ENCODE results near the gene PIGB. TPM values are rescaled to one million over a fixed set of nuclear protein-coding genes. Genes with fewer than 3 reads are reported as not detected.
"Not testable (repeated sequence)": the region's sequence is repeated elsewhere in the genome, so short reads cannot be mapped to it uniquely, and the experiment has no call there.

The PIGB gene
- total RNA-seq, 1 donor from 2014 or later = 10.9 TPM

DNA sequence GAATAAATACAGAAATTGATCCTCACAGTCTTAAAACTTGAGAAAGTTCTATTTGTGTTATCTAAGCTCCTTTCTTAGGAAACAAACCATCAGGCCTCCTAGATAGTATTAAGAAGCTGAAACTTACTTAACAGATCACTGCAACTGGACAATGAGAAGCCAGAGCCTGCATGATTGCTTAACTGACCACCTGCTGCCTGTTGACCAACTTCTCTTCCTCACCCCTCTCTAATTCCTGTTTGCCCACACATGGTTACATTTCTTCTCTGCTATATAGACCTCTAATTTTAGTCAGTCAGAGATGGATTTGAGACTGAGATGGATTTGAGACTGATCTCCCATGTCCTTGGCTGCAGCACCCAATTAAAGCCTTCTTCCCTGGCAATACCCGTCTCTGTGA is 75.7 kb downstream of the PIGB start:
- TF ChIP-seq, protein P1, sequence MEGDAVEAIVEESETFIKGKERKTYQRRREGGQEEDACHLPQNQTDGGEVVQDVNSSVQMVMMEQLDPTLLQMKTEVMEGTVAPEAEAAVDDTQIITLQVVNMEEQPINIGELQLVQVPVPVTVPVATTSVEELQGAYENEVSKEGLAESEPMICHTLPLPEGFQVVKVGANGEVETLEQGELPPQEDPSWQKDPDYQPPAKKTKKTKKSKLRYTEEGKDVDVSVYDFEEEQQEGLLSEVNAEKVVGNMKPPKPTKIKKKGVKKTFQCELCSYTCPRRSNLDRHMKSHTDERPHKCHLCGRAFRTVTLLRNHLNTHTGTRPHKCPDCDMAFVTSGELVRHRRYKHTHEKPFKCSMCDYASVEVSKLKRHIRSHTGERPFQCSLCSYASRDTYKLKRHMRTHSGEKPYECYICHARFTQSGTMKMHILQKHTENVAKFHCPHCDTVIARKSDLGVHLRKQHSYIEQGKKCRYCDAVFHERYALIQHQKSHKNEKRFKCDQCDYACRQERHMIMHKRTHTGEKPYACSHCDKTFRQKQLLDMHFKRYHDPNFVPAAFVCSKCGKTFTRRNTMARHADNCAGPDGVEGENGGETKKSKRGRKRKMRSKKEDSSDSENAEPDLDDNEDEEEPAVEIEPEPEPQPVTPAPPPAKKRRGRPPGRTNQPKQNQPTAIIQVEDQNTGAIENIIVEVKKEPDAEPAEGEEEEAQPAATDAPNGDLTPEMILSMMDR (IDR thresholded peaks at IDR 0.05; ENCODE audit: insufficient read depth, low read length, poor library complexity, severe bottlenecking) = no peak
- no peak for DNase-seq (ENCODE audit: low read depth)

DNA sequence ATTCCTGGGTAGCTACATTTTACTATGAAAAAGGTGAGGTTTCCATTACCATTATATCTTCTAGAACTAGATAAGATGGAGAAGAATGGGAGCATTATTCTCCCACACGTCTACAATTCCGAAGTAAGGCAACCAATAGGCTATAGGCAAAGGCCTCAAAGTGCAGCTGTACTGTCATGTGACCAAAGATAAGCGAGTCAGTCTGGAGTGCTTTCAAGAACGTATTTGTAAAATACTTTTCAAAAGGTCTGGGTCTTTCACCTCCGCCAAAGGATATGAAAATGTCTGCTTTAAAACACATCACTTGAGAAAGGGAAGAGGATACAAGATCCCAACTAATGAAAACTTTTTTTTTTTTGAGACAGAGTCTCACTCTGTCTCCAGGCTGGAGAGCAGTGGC is 79.2 kb downstream of the PIGB start:
- Histone ChIP-seq H3K4me3 (ENCODE audit: low read depth, low read length) (no peak overlapping the region), H3K27me3 (ENCODE audit: control insufficient read depth, insufficient read depth, low read length) (no peaks in the 10 kb centered on the region), H3K36me3 (ENCODE audit: control insufficient read depth, insufficient read depth, low read length) (no peaks in the 10 kb centered on the region)
- TF ChIP-seq, protein P1 (IDR thresholded peaks at IDR 0.05; ENCODE audit: insufficient read depth, low read length, poor library complexity, severe bottlenecking) = no peak
- no peak for DNase-seq (ENCODE audit: low read depth)

More for the DNA sequence above, 75.7 kb downstream of the PIGB start:
- H3K36me3 ChIP-seq (ENCODE audit: control insufficient read depth, insufficient read depth, low read length) = no peaks in the 10 kb centered on the region
- H3K27me3 ChIP-seq (ENCODE audit: control insufficient read depth, insufficient read depth, low read length) = no peaks in the 10 kb centered on the region
- H3K4me3 ChIP-seq (ENCODE audit: low read depth, low read length) = no peak overlapping the region

DNA sequence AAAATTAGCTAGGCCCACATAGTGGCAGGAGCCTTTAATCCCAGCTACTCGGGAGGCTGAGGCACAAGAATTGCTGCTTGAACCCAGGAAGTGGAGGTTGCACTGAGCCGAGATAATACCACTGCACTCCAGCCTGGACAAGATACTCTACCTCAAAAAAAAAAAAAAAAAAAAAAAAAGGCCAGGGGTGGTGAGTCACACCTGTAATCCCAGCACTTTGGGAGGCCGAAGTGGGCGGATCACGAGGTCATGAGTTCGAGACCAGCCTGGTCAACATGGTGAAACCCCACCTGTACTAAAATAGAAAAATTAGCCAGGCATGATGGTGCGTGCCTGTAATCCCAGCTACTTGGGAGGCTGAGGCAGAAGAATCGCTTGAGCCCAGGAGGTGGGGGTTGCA is 81.0 kb downstream of the PIGB start:
- DNase-seq (ENCODE audit: low read depth); H3K27me3 ChIP-seq (ENCODE audit: control insufficient read depth, insufficient read depth, low read length); H3K4me3 ChIP-seq (ENCODE audit: low read depth, low read length); H3K36me3 ChIP-seq (ENCODE audit: control insufficient read depth, insufficient read depth, low read length): not testable (repeated sequence)

DNA sequence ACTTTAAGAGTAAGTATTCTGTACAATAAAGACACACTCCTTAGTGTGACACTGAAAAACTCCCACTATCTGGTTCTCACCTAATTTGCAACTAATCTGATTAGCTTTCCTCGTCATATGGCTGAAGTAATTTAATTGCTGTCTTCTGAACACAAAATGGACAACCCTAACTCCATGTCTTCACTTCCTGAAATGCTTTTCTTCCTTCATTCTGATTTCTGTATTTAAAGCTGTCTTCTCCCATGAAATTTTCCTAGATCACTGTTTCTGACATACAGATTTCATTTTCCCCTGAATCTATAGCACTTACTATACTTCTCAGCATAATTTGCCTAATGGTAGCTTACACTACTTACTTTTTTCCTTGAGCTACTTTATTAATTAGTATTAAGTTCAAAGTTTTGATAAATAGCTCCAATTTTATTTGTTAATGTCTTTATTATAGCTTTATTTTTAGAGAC is 82.8 kb downstream of the PIGB start:
- no peak for DNase-seq (ENCODE audit: low read depth)
- TF ChIP-seq, protein P1 (IDR thresholded peaks at IDR 0.05; ENCODE audit: insufficient read depth, low read length, poor library complexity, severe bottlenecking) = no peak
- no peak overlapping the region for H3K4me3 ChIP-seq (ENCODE audit: low read depth, low read length)
- no peaks in the 10 kb centered on the region for H3K27me3 ChIP-seq (ENCODE audit: control insufficient read depth, insufficient read depth, low read length)
- H3K36me3 ChIP-seq (ENCODE audit: control insufficient read depth, insufficient read depth, low read length) = no peaks in the 10 kb centered on the region

DNA sequence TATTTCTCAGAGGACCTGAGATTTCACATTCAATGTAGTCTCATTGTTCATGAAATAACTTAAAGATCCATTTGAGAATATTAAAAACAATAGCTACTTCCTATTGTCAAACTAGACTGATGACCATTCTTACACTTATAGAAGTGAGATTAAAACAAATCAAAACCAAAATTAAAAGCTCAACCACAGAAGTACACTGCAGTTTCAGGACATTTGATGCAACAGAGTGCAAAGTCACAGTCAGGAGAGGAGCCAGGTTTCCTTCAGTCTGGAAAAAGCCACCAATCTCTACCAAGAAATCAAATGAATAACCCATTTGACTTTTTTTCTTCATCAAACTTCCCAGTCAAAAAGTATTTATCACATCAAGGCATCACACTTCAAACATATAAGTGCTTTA is 83.7 kb downstream of the PIGB start:
- no peak for DNase-seq (ENCODE audit: low read depth)
- Histone ChIP-seq H3K27me3 (ENCODE audit: control insufficient read depth, insufficient read depth, low read length) (no peaks in the 10 kb centered on the region), H3K4me3 (ENCODE audit: low read depth, low read length) (no peak overlapping the region), H3K36me3 (ENCODE audit: control insufficient read depth, insufficient read depth, low read length) (no peaks in the 10 kb centered on the region)
- TF ChIP-seq, protein P1 (IDR thresholded peaks at IDR 0.05; ENCODE audit: insufficient read depth, low read length, poor library complexity, severe bottlenecking) = no peak

DNA sequence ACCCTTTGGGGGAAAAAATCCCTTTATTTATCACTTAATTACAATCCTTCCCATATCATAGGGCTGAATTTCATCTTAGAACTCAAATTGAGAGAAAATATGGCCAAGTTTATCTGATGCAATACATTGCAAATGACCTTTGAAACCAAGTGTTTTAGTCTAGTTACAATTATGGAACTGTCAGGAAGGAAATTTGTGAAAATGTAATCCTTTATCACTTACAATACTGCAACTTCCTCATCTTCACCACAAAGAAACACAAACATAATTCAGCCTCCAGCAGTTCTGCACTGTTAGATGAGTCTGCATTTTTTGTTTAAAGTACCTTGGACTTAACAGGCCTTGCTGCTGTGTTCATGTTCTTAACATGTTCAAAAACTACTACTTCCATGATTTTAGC is 84.5 kb downstream of the PIGB start:
- Histone ChIP-seq H3K36me3 (ENCODE audit: control insufficient read depth, insufficient read depth, low read length) (no peaks in the 10 kb centered on the region), H3K4me3 (ENCODE audit: low read depth, low read length) (no peak overlapping the region), H3K27me3 (ENCODE audit: control insufficient read depth, insufficient read depth, low read length) (no peaks in the 10 kb centered on the region)
- TF ChIP-seq, protein P1 (IDR thresholded peaks at IDR 0.05; ENCODE audit: insufficient read depth, low read length, poor library complexity, severe bottlenecking) = no peak
- no peak for DNase-seq (ENCODE audit: low read depth)

Other genes with a start within 250 kb of the PIGB start
- gene RSL24D1, start 122.3 kb upstream of the PIGB start, total RNA-seq = 106 and 113 TPM in 2 replicates
- 5.0 and 7.7 TPM in 2 replicates for gene RAB27A, start 29.4 kb upstream of the PIGB start, total RNA-seq
- 14.9 and 32.8 TPM in 2 replicates for gene PIGBOS1, start 99 bp upstream of the PIGB start, total RNA-seq
- gene CCPG1, start 89.1 kb downstream of the PIGB start, total RNA-seq = 55.2 and 63.6 TPM in 2 replicates
- 1.8 and 5.2 TPM in 2 replicates for gene PIERCE2, start 89.3 kb downstream of the PIGB start, total RNA-seq
- 6.0 and 6.5 TPM in 2 replicates for gene DNAAF4, start 189.0 kb downstream of the PIGB start, total RNA-seq